ENCODE data around the gene MLLT3.

Gene MLLT3

GRCh38 chr9:20474496-20474895 lies 147.8 kb downstream of the MLLT3 start:
- Histone ChIP-seq H3K9ac (ENCODE audit: low read length) (no peak overlapping the region), H3K36me3 (replicated peaks; ENCODE audit: low read depth, low read length) (no peaks in the 10 kb centered on the region), H4K20me1 (ENCODE audit: insufficient read depth, low read length) (no peaks in the 10 kb centered on the region), H3K27ac (ENCODE audit: low read length) (no peak overlapping the region), H2AFZ (ENCODE audit: low read depth, low read length) (no peak overlapping the region), H3K4me1 (ENCODE audit: low read length) (no peaks in the 10 kb centered on the region), H3K4me3 (ENCODE audit: low read length) (no peak overlapping the region), H3K9me3 (ENCODE audit: insufficient read depth, low read length) (no peaks in the 10 kb centered on the region), H3K27me3 (ENCODE audit: low read depth, low read length) (0 out of 2 replicates have a peak, but pooled peaks cover 5% of the 10 kb centered on the region), H3K79me2 (ENCODE audit: low read length) (no peaks in the 10 kb centered on the region), H3K4me2 (ENCODE audit: low read length) (no peak overlapping the region)
- no peak for TF ChIP-seq EZH2phosphoT487 (IDR thresholded peaks at IDR 0.05; ENCODE audit: low read depth)
- TF ChIP-seq CTCF (IDR thresholded peaks at IDR 0.05; ENCODE audit: low read depth, low read length), result no peak

GRCh38 chr9:20473515-20474013 lies 148.7 kb downstream of the MLLT3 start:
- Histone ChIP-seq H3K4me3 (ENCODE audit: low read length) (no peak overlapping the region), H4K20me1 (ENCODE audit: insufficient read depth, low read length) (no peaks in the 10 kb centered on the region)
- TF ChIP-seq CTCF (IDR thresholded peaks at IDR 0.05; ENCODE audit: low read depth, low read length) (no peak), EZH2phosphoT487 (IDR thresholded peaks at IDR 0.05; ENCODE audit: low read depth) (no peak)

GRCh38 chr9:20472342-20473045 lies 149.8 kb downstream of the MLLT3 start:
- Histone ChIP-seq H4K20me1 (ENCODE audit: insufficient read depth, low read length) (no peaks in the 10 kb centered on the region), H3K27ac (ENCODE audit: low read length) (no peak overlapping the region), H3K4me1 (ENCODE audit: low read length) (no peaks in the 10 kb centered on the region), H3K36me3 (replicated peaks; ENCODE audit: low read depth, low read length) (no peaks in the 10 kb centered on the region), H3K27me3 (ENCODE audit: low read depth, low read length) (peaks cover 9% of the 10 kb centered on the region; the same call in 1 of the 2 replicates), H2AFZ (ENCODE audit: low read depth, low read length) (no peak overlapping the region), H3K4me2 (ENCODE audit: low read length) (no peak overlapping the region), H3K9ac (ENCODE audit: low read length) (no peak overlapping the region), H3K4me3 (ENCODE audit: low read length) (no peak overlapping the region), H3K79me2 (ENCODE audit: low read length) (no peaks in the 10 kb centered on the region), H3K9me3 (ENCODE audit: insufficient read depth, low read length) (no peaks in the 10 kb centered on the region)
- TF ChIP-seq EZH2phosphoT487 (IDR thresholded peaks at IDR 0.05; ENCODE audit: low read depth), result no peak
- TF ChIP-seq CTCF (IDR thresholded peaks at IDR 0.05; ENCODE audit: low read depth, low read length), result no peak

More at GRCh38 chr9:20473515-20474013, 148.7 kb downstream of the MLLT3 start:
- Histone ChIP-seq H3K9ac (ENCODE audit: low read length) (no peak overlapping the region), H3K4me2 (ENCODE audit: low read length) (no peak overlapping the region), H3K4me1 (ENCODE audit: low read length) (no peaks in the 10 kb centered on the region), H3K9me3 (ENCODE audit: insufficient read depth, low read length) (no peaks in the 10 kb centered on the region), H3K79me2 (ENCODE audit: low read length) (no peaks in the 10 kb centered on the region), H2AFZ (ENCODE audit: low read depth, low read length) (no peak overlapping the region), H3K27me3 (ENCODE audit: low read depth, low read length) (peaks cover 9% of the 10 kb centered on the region; the same call in 1 of the 2 replicates), H3K27ac (ENCODE audit: low read length) (no peak overlapping the region), H3K36me3 (replicated peaks; ENCODE audit: low read depth, low read length) (no peaks in the 10 kb centered on the region)

- Histone ChIP-seq H3K4me3 (ENCODE audit: low read length) (no peak overlapping the region), H3K9me3 (ENCODE audit: insufficient read depth, low read length) (no peaks in the 10 kb centered on the region), H4K20me1 (ENCODE audit: insufficient read depth, low read length) (no peaks in the 10 kb centered on the region), H3K27ac (ENCODE audit: low read length) (no peak overlapping the region), H3K36me3 (replicated peaks; ENCODE audit: low read depth, low read length) (no peaks in the 10 kb centered on the region), H3K9ac (ENCODE audit: low read length) (no peak overlapping the region), H3K4me1 (ENCODE audit: low read length) (0 out of 2 replicates have a peak, but pooled peaks cover 3% of the 10 kb centered on the region), H3K79me2 (ENCODE audit: low read length) (no peaks in the 10 kb centered on the region), H2AFZ (ENCODE audit: low read depth, low read length) (no peak overlapping the region), H3K27me3 (ENCODE audit: low read depth, low read length) (peaks cover 22% of the 10 kb centered on the region), H3K4me2 (ENCODE audit: low read length) (no peak overlapping the region)
- TF ChIP-seq CTCF (IDR thresholded peaks at IDR 0.05; ENCODE audit: low read depth, low read length), result no peak
- no peak for TF ChIP-seq EZH2phosphoT487 (IDR thresholded peaks at IDR 0.05; ENCODE audit: low read depth)
Observed at GRCh38 chr9:20466328-20467008, 155.8 kb downstream of the MLLT3 start.

Measured in OCI-LY3 (cell line).